Parathyroid adenoma (tissue), 2 donors: ENCODE data around the gene SPI1.

ENCODE experiments used
- H2AFZ ChIP-seq: fragments of 300-600 bp; sonication (generic); one replicate; pipeline ENCODE4 v1.7.0; 2017; ENCODE audit warnings: antibody characterized with exemption, mild to moderate bottlenecking
- H3K27ac ChIP-seq: fragments of 300-600 bp; sonication (generic); one replicate; pipeline ENCODE4 v1.7.0; 2017
- H3K27me3 ChIP-seq: fragments of 300-600 bp; sonication (generic); one replicate; pipeline ENCODE4 v1.7.0; 2017; ENCODE audit warnings: low read length; ENCODE audit not compliant: control insufficient read depth, insufficient read depth
- H3K36me3 ChIP-seq: fragments of 300-600 bp; sonication (generic); one replicate; pipeline ENCODE4 v1.7.0; 2017; ENCODE audit warnings: low read length; ENCODE audit not compliant: control insufficient read depth, insufficient read depth
- H3K4me1 ChIP-seq: fragments of 300-600 bp; sonication (generic); one replicate; pipeline ENCODE4 v1.7.0; 2017; ENCODE audit warnings: control low read depth
- H3K4me2 ChIP-seq: fragments of 300-600 bp; sonication (generic); one replicate; pipeline ENCODE4 v1.7.0; 2017; ENCODE audit warnings: low read length
- H3K4me3 ChIP-seq: fragments of 300-600 bp; sonication (generic); one replicate; pipeline ENCODE4 v1.7.0; 2017; ENCODE audit warnings: low read depth, low read length
- H3K79me2 ChIP-seq: fragments of 300-600 bp; sonication (generic); one replicate; pipeline ENCODE4 v1.7.0; 2017; ENCODE audit warnings: control low read depth
- H3K9ac ChIP-seq: fragments of 300-600 bp; sonication (generic); one replicate; pipeline ENCODE4 v1.7.0; 2017; ENCODE audit warnings: mild to moderate bottlenecking
- H3K9me3 ChIP-seq: fragments of 300-600 bp; sonication (generic); one replicate; pipeline ENCODE4 v1.7.0; 2017; ENCODE audit warnings: low read length; ENCODE audit not compliant: control insufficient read depth
- TF ChIP-seq, protein P1 (sequence below): fragments of 300-600 bp; sonication (generic); IDR thresholded peaks from one replicate; pipeline ENCODE4 v1.7.0; 2017; ENCODE audit warnings: antibody characterized with exemption, mild to moderate bottlenecking
- donor health status: primary hyperparathyroidism.

SPI1 gene

GRCh38 chr11:47417712-47418111 is 39.4 kb upstream of the SPI1 start:
- no peak overlapping the region for H3K27ac ChIP-seq
- H3K4me1 ChIP-seq, result no peaks in the 10 kb centered on the region
- H2AFZ ChIP-seq, result no peak overlapping the region
- H3K36me3 ChIP-seq, result no peaks in the 10 kb centered on the region
- H3K4me3 ChIP-seq, result no peak overlapping the region
- H3K9ac ChIP-seq, result no peak overlapping the region
- H3K4me2 ChIP-seq, result no peak overlapping the region
- TF ChIP-seq, protein P1, sequence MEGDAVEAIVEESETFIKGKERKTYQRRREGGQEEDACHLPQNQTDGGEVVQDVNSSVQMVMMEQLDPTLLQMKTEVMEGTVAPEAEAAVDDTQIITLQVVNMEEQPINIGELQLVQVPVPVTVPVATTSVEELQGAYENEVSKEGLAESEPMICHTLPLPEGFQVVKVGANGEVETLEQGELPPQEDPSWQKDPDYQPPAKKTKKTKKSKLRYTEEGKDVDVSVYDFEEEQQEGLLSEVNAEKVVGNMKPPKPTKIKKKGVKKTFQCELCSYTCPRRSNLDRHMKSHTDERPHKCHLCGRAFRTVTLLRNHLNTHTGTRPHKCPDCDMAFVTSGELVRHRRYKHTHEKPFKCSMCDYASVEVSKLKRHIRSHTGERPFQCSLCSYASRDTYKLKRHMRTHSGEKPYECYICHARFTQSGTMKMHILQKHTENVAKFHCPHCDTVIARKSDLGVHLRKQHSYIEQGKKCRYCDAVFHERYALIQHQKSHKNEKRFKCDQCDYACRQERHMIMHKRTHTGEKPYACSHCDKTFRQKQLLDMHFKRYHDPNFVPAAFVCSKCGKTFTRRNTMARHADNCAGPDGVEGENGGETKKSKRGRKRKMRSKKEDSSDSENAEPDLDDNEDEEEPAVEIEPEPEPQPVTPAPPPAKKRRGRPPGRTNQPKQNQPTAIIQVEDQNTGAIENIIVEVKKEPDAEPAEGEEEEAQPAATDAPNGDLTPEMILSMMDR, result no peak
- no peaks in the 10 kb centered on the region for H3K9me3 ChIP-seq
- no peaks in the 10 kb centered on the region for H3K79me2 ChIP-seq
- no peaks in the 10 kb centered on the region for H3K27me3 ChIP-seq

DNA sequence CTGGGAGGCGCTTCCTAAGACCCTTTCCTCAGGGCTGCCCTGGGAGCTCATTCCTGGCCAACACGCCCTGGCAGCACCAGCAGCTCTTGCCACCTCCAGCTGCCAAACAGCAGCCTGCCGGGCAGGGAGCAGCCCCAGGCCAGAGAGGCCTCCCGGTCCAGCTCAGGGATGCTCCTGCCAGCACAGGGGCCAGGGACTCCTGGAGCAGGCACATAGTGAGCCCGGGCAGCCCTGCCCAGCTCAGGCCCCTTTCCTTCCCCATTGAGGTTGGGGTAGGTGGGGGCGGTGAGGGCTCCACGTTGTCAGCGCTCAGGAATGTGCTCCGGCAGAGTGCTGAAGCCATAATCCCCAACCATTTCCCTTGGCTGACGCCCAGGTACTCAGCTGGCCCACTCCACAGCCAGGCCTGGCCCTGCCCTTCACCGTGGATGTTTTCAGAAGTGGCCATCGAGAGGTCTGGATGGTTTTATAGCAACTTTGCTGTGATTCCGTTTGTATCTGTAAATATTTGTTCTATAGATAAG is 37.7 kb upstream of the SPI1 start:
- Histone ChIP-seq H3K4me3 (no peak overlapping the region), H3K9me3 (no peaks in the 10 kb centered on the region), H2AFZ (no peak overlapping the region), H3K27me3 (no peaks in the 10 kb centered on the region), H3K27ac (no peak overlapping the region), H3K36me3 (no peaks in the 10 kb centered on the region), H3K79me2 (no peaks in the 10 kb centered on the region), H3K9ac (no peak overlapping the region), H3K4me1 (no peaks in the 10 kb centered on the region), H3K4me2 (no peak overlapping the region)
- TF ChIP-seq, protein P1, result no peak

- Histone ChIP-seq H3K27me3 (no peaks in the 10 kb centered on the region), H3K4me1 (no peaks in the 10 kb centered on the region), H3K9ac (no peak overlapping the region), H2AFZ (no peak overlapping the region), H3K27ac (no peak overlapping the region), H3K36me3 (no peaks in the 10 kb centered on the region), H3K79me2 (no peaks in the 10 kb centered on the region), H3K4me2 (no peak overlapping the region), H3K4me3 (no peak overlapping the region), H3K9me3 (no peaks in the 10 kb centered on the region)
- TF ChIP-seq, protein P1, result no peak
These were observed 36.9 kb upstream of the SPI1 start for GRCh38 chr11:47415091-47415854.

DNA sequence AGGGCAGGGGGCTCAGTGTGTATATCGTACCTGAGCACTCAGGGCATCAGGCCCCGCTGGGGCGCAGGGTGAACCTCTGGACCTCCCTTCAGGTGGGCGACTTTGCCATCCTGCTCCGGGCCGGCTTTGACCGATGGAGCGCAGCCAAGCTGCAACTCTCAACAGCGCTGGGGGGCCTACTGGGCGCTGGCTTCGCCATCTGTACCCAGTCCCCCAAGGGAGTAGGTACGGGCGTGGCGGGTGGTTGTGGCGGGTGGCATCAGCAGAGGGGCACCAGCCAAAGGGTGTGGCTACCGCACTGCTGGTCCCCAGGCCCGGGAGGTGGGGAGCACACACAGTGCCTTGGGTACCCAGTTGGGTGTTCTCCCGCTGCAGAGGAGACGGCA is 36.3 kb upstream of the SPI1 start:
- no peaks in the 10 kb centered on the region for H3K9me3 ChIP-seq
- H3K27me3 ChIP-seq, result no peaks in the 10 kb centered on the region
- H3K4me3 ChIP-seq, result no peak overlapping the region
- H3K9ac ChIP-seq, result no peak overlapping the region
- no peak overlapping the region for H2AFZ ChIP-seq
- H3K4me2 ChIP-seq, result no peak overlapping the region
- no peaks in the 10 kb centered on the region for H3K79me2 ChIP-seq
- no peak overlapping the region for H3K27ac ChIP-seq
- H3K4me1 ChIP-seq, result no peaks in the 10 kb centered on the region
- no peaks in the 10 kb centered on the region for H3K36me3 ChIP-seq
- TF ChIP-seq, protein P1, result no peak
